HG03159 (cell line): ENCODE measurements around the gene SCAPER.

Experiments
- ATAC-seq: cut with Tn5 transposase; IDR thresholded peaks from one replicate; pipeline ENCODE4 v1.9.1; 2021; ENCODE audit warnings: mild to moderate bottlenecking, moderate library complexity; ENCODE audit not compliant: unreplicated experiment

Gene SCAPER, protein sequence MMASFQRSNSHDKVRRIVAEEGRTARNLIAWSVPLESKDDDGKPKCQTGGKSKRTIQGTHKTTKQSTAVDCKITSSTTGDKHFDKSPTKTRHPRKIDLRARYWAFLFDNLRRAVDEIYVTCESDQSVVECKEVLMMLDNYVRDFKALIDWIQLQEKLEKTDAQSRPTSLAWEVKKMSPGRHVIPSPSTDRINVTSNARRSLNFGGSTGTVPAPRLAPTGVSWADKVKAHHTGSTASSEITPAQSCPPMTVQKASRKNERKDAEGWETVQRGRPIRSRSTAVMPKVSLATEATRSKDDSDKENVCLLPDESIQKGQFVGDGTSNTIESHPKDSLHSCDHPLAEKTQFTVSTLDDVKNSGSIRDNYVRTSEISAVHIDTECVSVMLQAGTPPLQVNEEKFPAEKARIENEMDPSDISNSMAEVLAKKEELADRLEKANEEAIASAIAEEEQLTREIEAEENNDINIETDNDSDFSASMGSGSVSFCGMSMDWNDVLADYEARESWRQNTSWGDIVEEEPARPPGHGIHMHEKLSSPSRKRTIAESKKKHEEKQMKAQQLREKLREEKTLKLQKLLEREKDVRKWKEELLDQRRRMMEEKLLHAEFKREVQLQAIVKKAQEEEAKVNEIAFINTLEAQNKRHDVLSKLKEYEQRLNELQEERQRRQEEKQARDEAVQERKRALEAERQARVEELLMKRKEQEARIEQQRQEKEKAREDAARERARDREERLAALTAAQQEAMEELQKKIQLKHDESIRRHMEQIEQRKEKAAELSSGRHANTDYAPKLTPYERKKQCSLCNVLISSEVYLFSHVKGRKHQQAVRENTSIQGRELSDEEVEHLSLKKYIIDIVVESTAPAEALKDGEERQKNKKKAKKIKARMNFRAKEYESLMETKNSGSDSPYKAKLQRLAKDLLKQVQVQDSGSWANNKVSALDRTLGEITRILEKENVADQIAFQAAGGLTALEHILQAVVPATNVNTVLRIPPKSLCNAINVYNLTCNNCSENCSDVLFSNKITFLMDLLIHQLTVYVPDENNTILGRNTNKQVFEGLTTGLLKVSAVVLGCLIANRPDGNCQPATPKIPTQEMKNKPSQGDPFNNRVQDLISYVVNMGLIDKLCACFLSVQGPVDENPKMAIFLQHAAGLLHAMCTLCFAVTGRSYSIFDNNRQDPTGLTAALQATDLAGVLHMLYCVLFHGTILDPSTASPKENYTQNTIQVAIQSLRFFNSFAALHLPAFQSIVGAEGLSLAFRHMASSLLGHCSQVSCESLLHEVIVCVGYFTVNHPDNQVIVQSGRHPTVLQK (N-terminal part only)

DNA sequence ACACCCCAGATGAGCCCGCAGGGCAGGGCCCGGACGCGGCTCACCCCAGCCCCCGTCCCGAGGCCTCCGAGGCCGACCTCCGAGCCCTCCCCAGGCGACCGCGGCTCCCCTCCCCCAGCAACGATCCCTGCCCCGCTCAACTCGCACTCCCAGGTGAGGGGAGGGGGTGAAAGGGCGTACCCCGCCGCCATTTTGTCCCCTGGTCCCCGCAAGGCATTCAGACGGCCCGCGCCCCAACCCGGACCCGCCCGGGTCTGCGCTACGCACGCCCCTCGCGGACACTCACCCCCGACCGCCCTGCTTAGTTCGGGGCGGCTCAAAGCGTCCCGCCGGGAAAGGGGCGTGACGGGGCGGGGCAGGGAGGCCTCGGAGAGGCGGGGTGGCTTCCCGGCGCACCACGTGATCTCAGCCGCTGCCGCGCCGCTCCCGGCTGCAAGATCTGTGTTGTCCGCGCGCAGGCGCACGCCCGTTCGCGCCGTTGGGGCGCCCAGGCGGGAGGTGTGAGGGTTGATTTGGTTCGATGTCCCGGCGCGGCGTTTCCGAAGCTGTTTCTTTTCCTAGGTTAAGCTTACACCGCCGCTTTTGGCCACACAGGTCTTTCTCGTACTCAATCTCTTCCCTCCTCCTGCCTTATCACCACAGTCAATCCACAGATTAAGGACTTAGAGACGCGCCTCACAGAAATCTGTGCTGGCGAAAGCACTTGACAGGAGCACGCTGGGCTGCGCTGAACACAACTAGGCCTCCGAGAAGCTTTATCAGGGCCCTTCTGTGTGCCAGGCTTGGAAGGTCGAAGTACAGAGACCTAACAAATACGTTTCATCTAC lies at the start of gene SCAPER:
Gene SCAPER (minus strand): TSS at position 328 of the 827 bp plus-strand sequence. CDS start 21,523 bp downstream, outside the sequence.
- peak; percentile 83 for ATAC-seq

- ATAC-seq: no peak
Observed at GRCh38 chr15:76954744-76955143, 49.6 kb upstream of the SCAPER start.

DNA sequence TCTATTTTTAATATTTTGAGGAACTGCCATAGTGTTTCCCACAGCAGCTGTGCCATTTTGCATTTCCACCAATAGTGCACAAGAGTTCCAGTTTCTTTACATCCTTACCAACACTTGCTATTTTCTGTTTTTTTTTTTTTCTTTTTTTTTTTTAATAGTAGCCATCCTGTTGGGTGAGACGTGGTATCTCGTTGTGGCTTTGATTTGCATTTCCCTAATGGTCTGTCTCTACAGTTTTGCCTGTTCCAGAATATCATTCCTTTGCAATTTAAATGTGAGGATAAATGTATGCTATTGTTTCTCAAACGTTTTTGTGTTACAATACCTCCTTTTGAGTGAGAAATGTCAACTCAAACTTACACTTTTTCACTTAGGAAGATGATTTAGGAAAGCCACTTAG lies 48.8 kb upstream of the SCAPER start:
- no peak for ATAC-seq

DNA sequence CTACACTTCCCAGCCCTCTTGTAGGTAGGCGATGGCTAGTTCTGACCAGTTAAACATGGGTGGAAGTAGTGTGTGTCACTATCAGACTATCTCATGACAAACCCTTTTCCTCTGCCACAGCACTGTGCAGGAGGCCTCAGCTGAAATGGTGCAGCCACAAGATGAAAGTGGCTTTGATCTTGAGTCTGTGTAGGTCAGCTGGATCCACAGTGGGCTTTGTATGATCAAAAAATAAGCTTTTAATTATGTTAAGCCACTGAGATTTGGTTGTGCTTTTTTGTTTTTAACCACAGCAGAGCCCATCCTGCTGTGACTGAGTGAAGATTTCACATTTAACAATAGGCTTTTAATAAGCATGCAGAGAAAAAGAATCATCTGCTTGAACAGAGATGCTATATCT lies 46.1 kb upstream of the SCAPER start:
- ATAC-seq: no peak

- ATAC-seq: no peak
Observed at GRCh38 chr15:76947454-76947853, 42.3 kb upstream of the SCAPER start.

- no peak for ATAC-seq
Observed at GRCh38 chr15:76945494-76946093, 40.5 kb upstream of the SCAPER start.

DNA sequence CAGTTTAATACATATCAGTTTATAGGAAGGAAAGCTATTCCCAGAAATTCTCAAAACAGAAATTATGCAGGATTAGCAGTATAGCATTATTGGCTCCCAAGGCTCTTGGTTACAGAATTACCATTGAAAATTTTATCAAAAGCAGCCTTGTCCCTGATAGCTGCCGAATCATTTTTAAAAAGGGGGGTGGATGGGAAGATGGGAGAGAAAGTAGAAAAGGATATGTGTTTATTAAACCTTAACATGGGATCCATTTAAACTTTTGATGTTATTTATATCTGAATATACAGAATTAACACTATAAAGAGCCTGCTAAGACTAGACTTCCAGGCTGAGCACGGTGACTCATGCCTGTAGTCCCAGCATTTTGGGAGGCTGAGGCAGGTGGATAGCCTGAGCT lies 37.2 kb upstream of the SCAPER start:
- no peak for ATAC-seq

DNA sequence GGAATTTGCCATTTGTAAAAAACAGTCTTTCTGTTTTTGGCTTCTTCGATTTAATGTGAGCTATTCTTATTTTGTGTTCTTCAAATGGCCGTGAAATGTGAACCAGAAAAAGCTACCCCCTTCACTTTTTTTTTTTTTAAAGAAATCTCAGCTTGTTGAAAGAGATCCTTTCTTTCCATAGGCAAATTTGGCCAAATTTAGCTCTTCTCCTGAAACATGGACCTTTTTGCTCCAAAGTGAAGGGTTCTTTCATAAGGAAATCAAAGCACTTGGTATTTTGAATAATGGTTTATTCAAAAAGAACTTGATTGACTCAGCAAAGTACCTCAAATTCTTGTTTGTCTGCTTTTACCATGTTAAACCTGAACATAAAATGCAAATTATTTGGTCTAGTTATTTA lies 36.5 kb upstream of the SCAPER start:
- ATAC-seq: no peak

DNA sequence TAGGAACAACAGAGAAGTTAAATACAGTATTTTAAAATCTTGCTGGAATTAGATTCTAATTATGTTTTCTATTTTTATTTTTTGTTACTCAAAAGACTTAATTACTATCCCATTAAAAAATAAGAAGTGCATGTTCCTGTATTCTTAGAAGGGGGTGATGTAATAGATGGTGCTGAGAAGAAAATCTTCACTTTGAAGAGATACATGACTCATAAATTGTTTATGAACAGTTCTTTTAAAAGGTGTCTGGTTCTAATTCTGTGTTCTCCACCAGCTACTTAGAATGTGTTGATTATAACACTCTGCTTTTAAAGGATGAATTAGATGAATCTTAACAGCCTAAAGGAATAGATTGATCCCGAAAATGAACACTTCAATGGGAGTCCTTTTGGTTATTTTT lies 34.6 kb upstream of the SCAPER start:
- ATAC-seq: no peak

- no peak for ATAC-seq
Observed at GRCh38 chr15:76938752-76939151, 33.6 kb upstream of the SCAPER start.

DNA sequence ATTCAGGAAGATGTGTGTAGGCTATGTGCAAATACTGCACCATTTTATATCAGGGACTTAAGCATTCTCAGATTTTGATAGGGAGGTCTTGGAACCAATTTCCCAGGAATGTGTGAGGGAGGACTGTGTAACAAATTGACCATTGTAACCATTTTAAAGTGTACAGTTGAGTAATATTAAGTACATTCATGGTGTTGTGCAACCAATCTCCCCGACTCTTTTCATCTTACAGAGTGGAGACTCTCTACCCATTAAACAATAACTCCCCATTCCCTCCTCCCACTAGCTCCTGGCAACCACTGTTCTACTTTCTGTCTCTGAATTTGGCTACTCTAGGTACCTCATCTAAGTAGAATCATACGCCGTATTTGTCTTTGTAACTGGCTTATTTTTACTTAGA lies 31.5 kb upstream of the SCAPER start:
- ATAC-seq: no peak

DNA sequence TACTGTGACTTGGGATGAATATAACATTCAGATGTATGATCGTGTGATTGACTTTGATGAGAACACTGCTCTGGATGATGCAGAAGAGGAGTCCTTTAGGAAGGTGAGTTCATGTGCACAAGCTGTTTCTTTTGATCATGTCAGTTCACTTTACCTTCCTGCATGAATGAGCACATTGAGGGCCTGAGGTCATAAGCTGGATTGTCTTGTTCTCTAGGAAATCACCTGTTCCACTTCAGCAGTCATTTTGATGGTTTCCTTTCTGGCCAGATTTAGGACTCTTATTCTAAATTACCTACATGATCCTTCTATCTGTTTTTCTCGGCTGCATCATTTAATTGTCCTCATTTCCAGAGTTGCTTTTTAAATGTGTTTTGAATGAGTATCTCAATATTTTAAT lies 30.5 kb upstream of the SCAPER start:
- ATAC-seq: no peak

DNA sequence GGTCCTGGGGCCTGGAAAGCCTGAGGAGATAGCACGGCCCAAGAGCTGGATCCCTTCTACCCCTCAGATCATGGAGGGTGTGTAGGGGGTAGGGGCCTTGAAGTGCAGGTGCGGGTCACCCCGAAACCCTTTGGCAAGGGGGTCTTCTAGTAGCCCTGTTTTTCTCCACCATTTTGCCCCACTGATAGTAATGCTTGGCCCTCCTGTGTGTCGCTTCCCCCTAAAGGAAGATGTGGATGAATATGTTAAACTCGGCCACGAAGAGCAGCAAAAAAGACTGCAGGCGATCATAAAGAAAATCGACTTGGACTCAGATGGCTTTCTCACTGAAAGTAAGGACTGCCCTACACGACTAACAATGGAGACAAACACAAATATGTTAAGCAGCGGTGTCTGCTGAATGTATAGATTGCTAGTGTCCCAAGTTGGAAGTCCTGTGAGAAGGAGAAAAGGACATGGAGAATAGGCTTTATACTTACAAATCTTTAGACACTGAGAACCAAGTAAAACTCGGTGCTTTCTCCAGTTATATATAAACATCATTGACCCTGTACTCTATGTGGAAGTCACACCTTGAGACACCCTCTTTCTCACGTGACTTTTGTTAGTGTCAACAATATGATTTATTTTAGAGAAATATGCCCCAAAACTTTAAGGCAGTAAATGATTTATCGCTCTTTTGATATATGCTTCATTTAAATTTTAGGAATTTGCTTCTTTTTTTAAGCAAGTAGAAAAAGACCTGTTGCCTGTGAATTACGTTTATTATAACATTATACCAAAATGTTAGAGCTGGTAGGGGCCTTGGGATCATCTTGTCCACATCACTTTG lies 27.2 kb upstream of the SCAPER start:
- ATAC-seq: no peak

DNA sequence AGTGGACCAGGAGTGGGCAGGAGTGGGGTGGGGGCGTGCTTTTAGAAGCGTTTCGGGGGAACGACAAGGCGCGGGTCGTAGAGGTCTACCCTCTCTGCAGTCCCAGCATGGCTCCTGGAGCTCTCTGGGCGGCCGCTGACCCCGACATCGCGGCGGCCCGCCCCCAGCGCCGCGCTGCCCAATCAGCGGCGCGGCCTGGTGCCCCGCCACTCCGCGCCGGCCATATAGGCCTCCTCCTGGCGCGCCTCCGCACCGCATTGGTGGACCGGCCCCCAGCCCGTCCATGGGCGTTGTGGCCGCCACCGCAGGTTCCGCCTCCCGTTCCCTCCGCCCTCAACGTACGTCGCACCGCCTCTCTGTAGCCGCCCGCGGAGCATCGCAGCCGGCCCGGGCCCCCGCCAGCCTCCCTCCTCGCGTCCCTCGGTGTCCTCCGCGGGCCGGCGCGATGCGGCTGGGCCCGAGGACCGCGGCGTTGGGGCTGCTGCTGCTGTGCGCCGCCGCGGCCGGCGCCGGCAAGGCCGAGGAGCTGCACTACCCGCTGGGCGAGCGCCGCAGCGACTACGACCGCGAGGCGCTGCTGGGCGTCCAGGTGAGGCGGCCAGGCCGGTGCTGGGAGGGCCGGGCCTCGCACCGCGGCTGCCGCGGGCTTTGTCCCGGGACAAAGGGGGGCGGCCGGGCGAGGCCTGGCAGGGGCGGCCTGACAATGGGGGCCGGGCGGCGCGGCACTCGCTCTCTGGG lies 26.4 kb upstream of the SCAPER start, which contains the start of gene RCN2:
Gene RCN2 (plus strand): TSS at position 353 of the 738 bp plus-strand sequence. CDS start 93 bp downstream, at position 446.
- ATAC-seq: peak; percentile 97

DNA sequence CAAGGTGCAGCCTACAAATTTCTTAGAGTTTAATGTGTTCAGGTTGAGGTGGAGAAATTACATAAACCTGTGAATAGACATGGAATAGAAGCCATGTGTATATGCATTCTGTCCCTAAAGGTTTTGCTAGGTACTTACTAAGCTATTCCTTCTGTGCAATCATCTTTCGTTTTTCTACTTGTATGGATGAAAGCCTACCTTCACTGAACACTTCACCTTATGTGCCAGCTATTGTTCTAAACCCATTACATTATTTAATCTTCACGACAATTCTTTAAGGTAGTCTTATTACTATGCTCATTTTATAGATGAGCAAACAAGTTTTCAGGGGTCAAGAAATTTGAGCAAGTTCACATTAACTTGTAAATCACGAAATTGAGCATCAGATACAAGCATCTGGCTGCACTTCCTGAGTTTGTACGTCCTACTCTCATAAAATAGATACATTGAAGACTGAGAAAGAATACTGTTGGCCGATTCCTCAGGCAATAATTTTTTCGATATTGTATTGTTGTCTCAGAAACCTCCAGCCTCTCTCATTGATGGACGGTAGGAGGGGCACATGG lies 25.8 kb upstream of the SCAPER start:
- no peak for ATAC-seq

DNA sequence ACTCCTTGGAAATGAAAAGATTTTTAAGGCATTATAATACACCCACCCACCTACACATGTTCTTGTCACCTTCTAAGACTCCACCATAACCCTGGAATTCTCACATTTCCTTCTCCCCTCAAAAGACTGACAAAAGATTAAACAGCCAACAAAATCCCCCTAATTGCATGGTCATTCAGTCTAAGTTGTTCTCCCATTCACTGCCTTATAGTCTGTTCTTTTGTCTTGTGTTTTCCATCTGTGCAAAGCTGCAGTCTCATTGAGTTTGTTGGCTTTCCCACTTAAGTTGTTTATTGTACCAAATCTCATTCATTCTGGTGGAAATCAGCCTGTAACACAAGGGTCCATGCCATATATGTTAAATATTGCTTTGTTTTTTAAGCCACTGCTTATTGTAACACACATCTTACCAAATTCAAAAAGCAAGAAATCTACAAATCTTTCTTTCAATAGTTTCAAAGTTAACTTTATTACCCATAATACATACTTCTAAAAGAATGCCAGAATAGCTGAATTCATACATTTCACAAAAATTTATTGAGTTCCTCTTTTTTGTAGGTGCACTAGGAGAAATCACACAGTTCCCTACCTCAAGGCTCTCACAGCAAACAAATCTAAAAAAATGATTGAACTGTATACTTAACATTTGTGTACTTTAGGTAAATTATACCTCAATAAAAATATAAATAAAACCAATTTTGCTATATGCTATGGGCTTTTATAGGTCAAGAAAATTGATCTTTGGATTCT lies 24.0 kb upstream of the SCAPER start:
- no peak for ATAC-seq

DNA sequence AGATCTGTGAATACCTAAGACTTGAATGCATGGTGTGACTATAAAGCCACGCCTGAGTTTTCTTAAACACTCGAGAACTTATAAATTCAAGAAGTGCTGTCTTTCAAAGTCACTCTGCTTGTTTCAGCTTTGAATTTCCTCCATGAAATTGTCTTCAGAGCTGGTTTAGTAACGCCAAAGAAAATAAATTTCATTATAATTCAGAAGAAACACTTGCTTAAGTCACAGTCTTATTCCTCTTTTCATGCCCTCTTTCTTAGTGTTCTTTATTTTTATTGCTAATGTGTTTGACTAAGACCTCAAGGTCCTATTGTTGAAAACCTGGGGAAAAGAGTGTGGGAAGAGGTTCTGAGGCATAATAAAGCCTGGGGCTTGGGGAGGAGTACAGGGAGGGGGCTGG lies 23.1 kb upstream of the SCAPER start:
- ATAC-seq: no peak
